RWPE1 (cell line): ENCODE data around the gene CCDC9B.

Experiments
- CTCF ChIA-PET: fragments of 350-600 bp; sonication (Branson Sonifier 250); formaldehyde crosslinking; extraction: SDS; loops from one replicate; lab custom pipeline; 2021; lab: Yijun Ruan, JAX
- POLR2A ChIA-PET: fragments of 400-600 bp; formaldehyde crosslinking; extraction: SDS; loops from one replicate; lab custom pipeline; 2020; ENCODE audit warnings: antibody characterized with exemption; ENCODE audit not compliant: low non-redundant PET; lab: Yijun Ruan, JAX
- DNase-seq: peaks from one replicate; pipeline ENCODE4 v3.0.0; 2012; ENCODE audit warnings: low spot score
- H3K27ac ChIP-seq: fragments of 450-650 bp; 2 replicates; pipeline ENCODE4 v1.5.1; 2017
- CTCF ChIP-seq: fragments of 450-650 bp; conservative IDR thresholded peaks from 2 replicates; pipeline ENCODE4 v1.5.1; 2017; ENCODE audit warnings: low read depth, mild to moderate bottlenecking

CCDC9B gene

GRCh38 chr15:40320409-40320808 is 20.3 kb downstream of the CCDC9B start:
- CTCF ChIA-PET = interaction anchor here (0.6 to 3.7 kb wide), 10 partner anchors 11 to 137 kb away, joined by 3 to 34 read pairs (median 7); partner anchors contain the start of gene PLCB2
- H3K27ac ChIP-seq = no peak overlapping the region
- no peak for TF ChIP-seq CTCF
- no peak for DNase-seq
- POLR2A ChIA-PET = no interaction called here

- no peak for TF ChIP-seq CTCF
- H3K27ac ChIP-seq = no peak overlapping the region
- DNase-seq = no peak
- ChIA-PET POLR2A (no interaction called here), CTCF (interaction anchor here (2.4 kb wide), 1 partner anchor 50 kb away, joined by 8 read pairs; no protein-coding TSS in a partner anchor)
Measured at GRCh38 chr15:40317580-40317979, 23.2 kb downstream of the CCDC9B start.

GRCh38 chr15:40316931-40317330 is 23.8 kb downstream of the CCDC9B start:
- DNase-seq = no peak
- CTCF ChIA-PET = interaction anchor here (1.2 kb wide), 1 partner anchor 52 kb away, joined by 3 read pairs; no protein-coding TSS in a partner anchor
- no peak for TF ChIP-seq CTCF
- no peak overlapping the region for H3K27ac ChIP-seq
- POLR2A ChIA-PET = no interaction called here

- ChIA-PET CTCF (interaction anchor here (0.7 kb wide), 2 partner anchors 24 to 36 kb away, joined by 3 read pairs; no protein-coding TSS in a partner anchor), POLR2A (no interaction called here)
- peak; percentile 69 for DNase-seq
- peak overlapping the region; percentile 76 for H3K27ac ChIP-seq
- TF ChIP-seq CTCF = no peak
Measured at GRCh38 chr15:40314723-40315276, 25.9 kb downstream of the CCDC9B start.

DNA sequence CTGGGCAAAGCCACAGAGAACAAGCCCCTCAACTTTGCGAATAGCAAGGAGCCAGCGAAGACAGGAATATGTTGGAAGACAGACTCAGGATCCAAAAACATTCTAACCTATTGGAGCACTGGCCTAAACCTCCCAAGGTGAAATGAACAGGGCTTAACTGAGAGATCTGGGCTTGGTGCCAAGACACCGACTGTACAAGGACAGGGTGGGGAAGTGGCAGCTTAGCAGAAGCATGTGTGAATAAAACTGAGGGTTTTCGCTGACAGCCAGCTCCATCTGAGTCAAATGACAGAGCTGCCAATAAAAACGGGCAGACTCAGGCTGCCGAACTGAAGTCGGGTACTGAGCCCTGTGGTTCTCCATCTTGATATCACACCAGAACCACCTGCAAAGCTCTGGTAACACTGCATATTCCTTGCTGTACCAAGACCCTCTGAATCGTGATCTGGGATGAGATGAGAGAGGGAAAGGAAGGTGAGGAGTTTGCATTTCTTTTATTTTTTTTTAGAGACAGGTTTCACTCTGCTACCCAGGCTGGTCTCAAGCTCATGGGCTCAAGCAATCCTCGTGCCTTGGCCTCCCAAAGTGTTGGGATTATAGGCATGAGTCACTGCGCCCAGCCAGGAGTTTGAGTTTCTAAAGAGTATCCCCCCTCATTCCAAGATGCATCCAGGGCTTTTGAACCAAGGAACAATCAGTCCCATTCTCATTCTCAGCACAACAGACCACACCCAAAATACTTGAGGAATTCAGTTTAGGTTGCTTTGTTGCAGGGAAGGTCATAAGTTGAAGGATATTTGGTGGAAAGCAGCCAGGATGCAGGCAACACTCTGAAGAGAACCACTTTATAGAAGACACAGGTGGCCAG is 27.0 kb downstream of the CCDC9B start:
- ChIA-PET POLR2A (no interaction called here), CTCF (interaction anchor here (0.9 to 1.8 kb wide), 6 partner anchors 8 to 97 kb away, joined by 3 to 7 read pairs (median 3); no protein-coding TSS in a partner anchor)
- H3K27ac ChIP-seq = peak overlapping the region; percentile 76
- TF ChIP-seq CTCF = no peak
- peak; percentile 78 for DNase-seq

- no peak for TF ChIP-seq CTCF
- ChIA-PET POLR2A (no interaction called here), CTCF (interaction anchor here (1.4 to 1.8 kb wide), 2 partner anchors 13 to 34 kb away, joined by 3 to 7 read pairs; no protein-coding TSS in a partner anchor)
- no peak for DNase-seq
- H3K27ac ChIP-seq = peak overlapping the region; percentile 76; the same call in 1 of the 2 replicates
Measured at GRCh38 chr15:40312370-40313158, 28.2 kb downstream of the CCDC9B start.
